OCI-LY7 (cell line): ENCODE results near the gene RHBDL1. TPM values are rescaled to one million over a fixed set of nuclear protein-coding genes. Genes with fewer than 3 reads are reported as not detected.

Experiments used
- Bru-seq: library from RNA; stranded (reverse); fragments of 400-500 nt; gene quantifications from one replicate; lab custom pipeline; 2021; lab: Mats Ljungman, UMichigan
- BruChase-seq, 2 experiments: library from RNA; stranded (reverse); fragments of 400-500 nt; gene quantifications; one replicate each; lab custom pipeline; 2021; lab: Mats Ljungman, UMichigan
- BruUV-seq: library from RNA; stranded (reverse); fragments of 400-500 nt; replicated peaks from 2 replicates; lab custom pipeline; 2021; lab: Mats Ljungman, UMichigan
- CTCF ChIA-PET: fragments of 300-600 bp; sonication (Branson Sonifier 250); formaldehyde crosslinking; loops from one replicate; lab custom pipeline; 2022; ENCODE audit warnings: antibody characterized with exemption; ENCODE audit not compliant: unreplicated experiment; lab: Charles Lee
- POLR2A ChIA-PET: fragments of 300-600 bp; sonication (Branson Sonifier 250); formaldehyde crosslinking; loops from one replicate; lab custom pipeline; 2022; ENCODE audit warnings: antibody characterized with exemption; lab: Charles Lee
- DNase-seq: peaks from one replicate; pipeline ENCODE4 v3.0.0-alpha.2; 2015; ENCODE audit warnings: low spot score
- H2AFZ ChIP-seq: fragments of 200-600 bp; sonication (generic), shearing (Covaris generic); 2 replicates; pipeline ENCODE4 v1.6.1; 2014; ENCODE audit warnings: mild to moderate bottlenecking, antibody characterized with exemption, low read length, moderate library complexity
- H3K27ac ChIP-seq: fragments of 200-600 bp; sonication (generic); 2 replicates; pipeline ENCODE4 v1.5.1; 2014; ENCODE audit warnings: mixed run types, low read depth, mild to moderate bottlenecking, moderate library complexity, low read length, inconsistent platforms; ENCODE audit not compliant: poor library complexity, severe bottlenecking
- H3K36me3 ChIP-seq: fragments of 200-600 bp; sonication (generic); 2 replicates; pipeline ENCODE4 v1.6.1; 2014; ENCODE audit warnings: mild to moderate bottlenecking, antibody characterized with exemption, low read length, moderate library complexity, mixed read lengths; ENCODE audit not compliant: insufficient read depth
- H3K4me1 ChIP-seq: fragments of 200-600 bp; sonication (generic); 2 replicates; pipeline ENCODE4 v1.5.1; 2014; ENCODE audit warnings: mild to moderate bottlenecking, low read length; ENCODE audit not compliant: insufficient read depth, poor library complexity, severe bottlenecking
- H3K4me2 ChIP-seq: fragments of 200-600 bp; sonication (generic); 2 replicates; pipeline ENCODE4 v1.6.1; 2014; ENCODE audit warnings: mild to moderate bottlenecking, low read length
- H3K4me3 ChIP-seq: fragments of 200-600 bp; sonication (generic); 2 replicates; pipeline ENCODE4 v1.5.1; 2014; ENCODE audit warnings: mild to moderate bottlenecking, low read depth, low read length; ENCODE audit not compliant: poor library complexity, severe bottlenecking
- H3K79me2 ChIP-seq: fragments of 200-600 bp; sonication (generic); 2 replicates; pipeline ENCODE4 v1.6.1; 2016; ENCODE audit warnings: low read depth, mild to moderate bottlenecking, low read length, moderate library complexity, mixed read lengths; ENCODE audit not compliant: insufficient read depth
- H3K9me2 ChIP-seq: fragments of 200-600 bp; sonication (generic); 2 replicates; pipeline ENCODE4 v1.6.1; 2016; ENCODE audit warnings: mild to moderate bottlenecking, low read length, mixed read lengths; ENCODE audit not compliant: insufficient read depth
- H3K9me3 ChIP-seq: fragments of 200-600 bp; sonication (generic); 2 replicates; pipeline ENCODE4 v1.6.1; 2014; ENCODE audit warnings: mild to moderate bottlenecking, mixed run types, low read length, mixed read lengths
- H4K20me1 ChIP-seq: fragments of 200-600 bp; sonication (generic); 2 replicates; pipeline ENCODE4 v1.6.1; 2014; ENCODE audit warnings: mild to moderate bottlenecking, antibody characterized with exemption, low read length, moderate library complexity, mixed read lengths; ENCODE audit not compliant: insufficient read depth
- CTCF ChIP-seq: fragments of 200-600 bp; sonication (generic); conservative IDR thresholded peaks from 2 replicates; pipeline ENCODE4 v1.5.1; 2014; ENCODE audit warnings: mild to moderate bottlenecking, antibody characterized with exemption, low read length, moderate library complexity, mixed read lengths
- EZH2phosphoT487 ChIP-seq: fragments of 200-600 bp; sonication (generic); IDR thresholded peaks from 2 replicates; pipeline ENCODE4 v1.6.1; 2018; ENCODE audit warnings: low read depth, borderline replicate concordance, mild to moderate bottlenecking, mixed run types, antibody characterized with exemption, low read length, moderate library complexity, mixed read lengths
- intact Hi-C: fragments of 100-400 bp; cut with micrococcal nuclease; formaldehyde crosslinking; loops from one replicate; pipeline ENCODE4 v1.10.0; 2022; ENCODE audit not compliant: unreplicated experiment
- long read RNA-seq: library from polyadenylated mRNA; stranded (forward); transcript quantifications from one replicate; pipeline ENCODE4 v2.0.0, GENCODE V29; 2022
- total RNA-seq, 2 experiments: library from RNA; depleted of rRNA in 1 of 2; stranded (reverse); fragments of >200 nt in 1 of 2; shearing (Covaris generic) in 1 of 2; gene quantifications; 2 replicates each; pipeline ENCODE4 v1.2.3, GENCODE V29; 2014 to 2022

RHBDL1 gene
- total RNA-seq (2014; rRNA removed; shearing (Covaris generic)), result 3.8 and 4.2 TPM in 2 replicates
- total RNA-seq (2022), result 3.6 and 4.2 TPM in 2 replicates
- percentile 35 among the genes with signal in this experiment for Bru-seq, nascent RNA
- percentile 53 among the genes with signal in this experiment for BruChase-seq, experiment 1, labeled RNA remaining after a 6-hour chase
- BruChase-seq, experiment 2, labeled RNA remaining after a 2-hour chase, result percentile 54 among the genes with signal in this experiment
- long read RNA-seq, partial matches to known transcripts, result 1 of 2 reads
- long read RNA-seq, other reads (novel, unspliced or antisense), result 1 of 2 reads

GRCh38 chr16:674968-675883, at the start of gene RHBDL1:
Gene RHBDL1, plus strand, starts transcription at chr16:675671. Its CDS starts 120 bp downstream, at chr16:675791.
- ChIA-PET CTCF (interaction anchor here (0.6 kb wide), 1 partner anchor 93 kb away, joined by 4 read pairs; no protein-coding TSS in a partner anchor), POLR2A (no interaction called here)
- no TSS peak for BruUV-seq
- no peak within 1 kb of the TSS for H3K4me3 ChIP-seq
- TF ChIP-seq EZH2phosphoT487 (no peak), CTCF (no peak)
- H3K4me1 ChIP-seq, result peaks cover 13% of the 10 kb centered on the region
- no peak within 1 kb of the TSS for H2AFZ ChIP-seq
- H3K27ac ChIP-seq, result no peak within 1 kb of the TSS
- H3K9me2 ChIP-seq, result no peaks in the 10 kb centered on the region
- H3K36me3 ChIP-seq, result peaks cover 40% of the 10 kb centered on the region
- H3K9me3 ChIP-seq, result no peaks in the 10 kb centered on the region
- no peak for DNase-seq
- H4K20me1 ChIP-seq, result no peaks in the 10 kb centered on the region; the same call in 1 of the 2 replicates
- no peak within 1 kb of the TSS for H3K4me2 ChIP-seq
- intact Hi-C loops, result no loop called here
- H3K79me2 ChIP-seq, result no peaks in the 10 kb centered on the region

GRCh38 chr16:625977-626765, 49.3 kb upstream of the RHBDL1 start:
- no peak overlapping the region for H3K27ac ChIP-seq
- H3K4me3 ChIP-seq, result no peak overlapping the region
- no peak for DNase-seq
- ChIA-PET CTCF (no interaction called here), POLR2A (no interaction called here)
- H4K20me1 ChIP-seq, result no peaks in the 10 kb centered on the region
- no TSS peak for BruUV-seq
- H2AFZ ChIP-seq, result no peak overlapping the region
- H3K9me2 ChIP-seq, result no peaks in the 10 kb centered on the region
- H3K4me2 ChIP-seq, result no peak overlapping the region
- no peaks in the 10 kb centered on the region for H3K79me2 ChIP-seq
- no peaks in the 10 kb centered on the region for H3K4me1 ChIP-seq
- no peaks in the 10 kb centered on the region for H3K36me3 ChIP-seq
- intact Hi-C loops, result no loop called here
- TF ChIP-seq CTCF (no peak), EZH2phosphoT487 (no peak)
- H3K9me3 ChIP-seq, result no peaks in the 10 kb centered on the region
